Left ventricle myocardium superior (tissue), 1 donor: ENCODE results near the gene NAT10. TPM values are rescaled to one million over a fixed set of nuclear protein-coding genes. Genes with fewer than 3 reads are reported as not detected.
"Not testable (repeated sequence)": the region's sequence is repeated elsewhere in the genome, so short reads cannot be mapped to it uniquely, and the experiment has no call there.

Source experiments
- ATAC-seq: fragments of 200-7000 bp; cut with Tn5 transposase; one replicate; pipeline ENCODE4 v1.9.1; 2020; ENCODE audit warnings: mild to moderate bottlenecking, moderate library complexity
- DNase-seq: peaks from one replicate; pipeline ENCODE4 v3.0.0-alpha.2; 2020
- intact Hi-C: fragments of 100-400 bp; cut with micrococcal nuclease; formaldehyde crosslinking; loops from one replicate; pipeline ENCODE4 v1.11.0; 2022
- long read RNA-seq: library from polyadenylated mRNA; unstranded; transcript quantifications from one replicate; pipeline ENCODE4 v2.0.0, GENCODE V29; 2021
- total RNA-seq: library from RNA; stranded (reverse); fragmentation: NEBNext Ultra II Directional; extraction: Animal tissue kit (Norgen Biotek cat#: 25700); gene quantifications from one replicate; pipeline ENCODE4 v1.2.1, GENCODE V29; 2021
- donor health status: DM: no; HTN: yes; CAD: no; lungs with severe emphysema.

The NAT10 gene
- total RNA-seq: 19.2 TPM
- long read RNA-seq, full-length matches to known transcripts: 4 of 10 reads
- long read RNA-seq, partial matches to known transcripts: 6 of 10 reads
- long read RNA-seq, other reads (novel, unspliced or antisense): 0 of 10 reads

DNA sequence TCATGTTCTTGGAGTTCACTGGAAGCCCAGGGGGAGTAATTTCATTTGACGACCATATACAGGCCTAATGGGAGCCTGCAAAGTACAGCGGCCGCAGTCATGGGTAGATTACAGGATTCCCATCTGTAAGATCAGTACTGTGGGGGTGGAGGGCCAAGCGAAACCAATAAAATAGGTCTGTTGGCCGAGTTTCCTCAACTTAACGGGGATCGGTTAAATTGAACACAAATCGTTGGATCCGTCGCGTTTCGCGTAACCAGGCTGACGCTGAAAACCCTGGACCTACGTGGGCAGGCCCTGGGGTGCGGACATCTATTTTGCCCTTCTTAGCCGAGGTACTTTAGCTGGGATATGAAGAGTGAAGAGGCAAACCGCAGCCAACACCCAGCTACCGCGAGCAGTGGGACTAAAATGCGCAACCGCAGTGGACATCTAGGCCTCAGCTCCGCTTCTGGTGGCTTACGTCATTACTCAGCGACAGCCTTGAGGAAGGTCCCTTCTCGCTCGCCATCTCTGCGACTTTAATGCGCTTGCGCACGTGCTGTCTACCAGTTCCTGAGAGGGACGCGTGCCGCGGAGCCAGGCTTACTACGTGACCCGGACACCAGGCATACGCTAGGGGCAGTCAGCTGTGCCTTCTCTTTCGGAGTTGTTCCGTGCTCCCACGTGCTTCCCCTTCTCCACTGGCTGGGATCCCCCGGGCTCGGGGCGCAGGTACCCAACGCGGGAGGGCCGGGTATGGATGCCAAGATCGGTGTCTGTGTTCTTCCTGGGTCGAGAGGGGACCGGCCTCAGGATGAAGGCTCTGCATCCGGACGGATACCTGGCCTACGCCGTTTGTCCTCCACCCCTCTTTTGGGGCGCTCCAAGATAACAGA, at the start of gene NAT10:
TSS of gene NAT10 (plus strand) at position 551 of the 878 bp plus-strand sequence. CDS start 2,597 bp downstream, outside the sequence.
- intact Hi-C loops: no loop called here
- DNase-seq: peak; percentile 96
- peak; percentile 98 for ATAC-seq

DNA sequence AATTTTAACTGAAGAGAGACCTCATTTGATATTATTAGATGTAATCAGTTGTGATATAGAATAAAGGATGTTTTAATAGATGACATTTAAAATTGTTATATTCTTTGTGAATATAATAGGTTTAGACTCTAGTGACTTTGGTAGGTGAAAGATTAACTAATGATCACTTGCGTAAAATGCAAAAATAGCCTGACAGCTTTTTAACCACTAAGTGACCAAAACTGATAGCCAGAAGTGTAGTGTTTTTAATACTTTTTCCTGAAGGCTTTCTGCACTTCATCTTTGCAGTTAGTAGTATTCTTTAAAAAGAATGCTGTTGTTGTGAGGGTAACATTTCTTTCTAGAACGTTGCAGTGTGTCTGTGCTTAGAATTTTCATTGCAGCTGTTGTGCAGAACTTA, 48.8 kb upstream of the NAT10 start:
- no peak for DNase-seq
- ATAC-seq: no peak
- intact Hi-C loops: no loop called here

DNA sequence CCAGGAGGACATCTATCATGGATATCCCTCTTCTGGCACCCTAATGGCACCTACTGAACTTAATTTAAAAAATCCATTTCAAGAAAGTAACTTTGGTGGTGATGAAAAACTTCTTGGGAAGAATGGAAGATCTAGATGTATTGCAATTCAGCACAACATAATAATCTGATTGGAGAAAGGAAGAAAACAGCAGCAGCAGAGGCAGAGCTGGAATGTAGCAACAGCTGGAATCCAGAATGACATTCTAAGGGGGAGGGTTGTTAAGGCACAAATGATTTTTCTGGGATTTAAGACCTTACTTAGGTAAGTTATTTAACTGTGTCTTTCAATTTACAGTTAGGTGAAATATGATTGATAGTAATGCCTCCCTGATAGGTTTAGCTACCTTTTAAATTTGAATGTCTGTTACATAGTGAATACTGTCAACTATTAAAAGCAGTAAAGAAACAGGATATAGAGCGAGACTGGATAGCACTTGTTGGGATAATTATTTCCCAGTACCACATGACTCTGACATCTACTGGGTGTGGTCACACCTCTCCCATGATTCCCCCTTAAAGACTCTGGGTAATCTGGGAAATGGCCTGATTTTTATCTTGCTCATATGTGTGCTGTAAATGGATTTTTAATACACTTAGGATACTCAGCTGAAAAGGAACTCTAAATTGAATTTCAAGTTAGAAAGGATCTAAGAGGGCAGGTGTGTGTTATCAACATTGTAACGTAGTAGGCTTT, 42.2 kb upstream of the NAT10 start:
- intact Hi-C loops: no loop called here
- ATAC-seq (no peak), DNase-seq (no peak)

DNA sequence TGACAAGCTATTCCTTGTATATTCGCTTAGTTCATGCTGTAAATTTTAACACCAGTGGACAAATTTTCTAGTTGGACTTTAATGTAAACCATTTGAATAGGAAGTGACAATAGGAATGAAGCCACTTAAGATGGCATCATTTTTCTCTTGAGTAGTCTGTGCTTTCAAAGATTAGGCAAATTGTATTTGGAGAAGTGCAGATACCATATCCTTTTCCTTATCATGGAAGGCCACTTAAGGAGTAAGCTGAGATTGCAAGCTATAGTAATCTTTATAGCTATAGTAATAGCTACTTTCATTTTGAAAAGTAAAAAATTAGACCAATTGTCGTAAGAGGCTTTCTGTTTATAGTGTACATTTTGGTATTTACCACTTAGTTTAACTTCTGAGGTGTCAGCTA, 41.1 kb upstream of the NAT10 start:
- ATAC-seq: no peak
- intact Hi-C loops: no loop called here
- no peak for DNase-seq

DNA sequence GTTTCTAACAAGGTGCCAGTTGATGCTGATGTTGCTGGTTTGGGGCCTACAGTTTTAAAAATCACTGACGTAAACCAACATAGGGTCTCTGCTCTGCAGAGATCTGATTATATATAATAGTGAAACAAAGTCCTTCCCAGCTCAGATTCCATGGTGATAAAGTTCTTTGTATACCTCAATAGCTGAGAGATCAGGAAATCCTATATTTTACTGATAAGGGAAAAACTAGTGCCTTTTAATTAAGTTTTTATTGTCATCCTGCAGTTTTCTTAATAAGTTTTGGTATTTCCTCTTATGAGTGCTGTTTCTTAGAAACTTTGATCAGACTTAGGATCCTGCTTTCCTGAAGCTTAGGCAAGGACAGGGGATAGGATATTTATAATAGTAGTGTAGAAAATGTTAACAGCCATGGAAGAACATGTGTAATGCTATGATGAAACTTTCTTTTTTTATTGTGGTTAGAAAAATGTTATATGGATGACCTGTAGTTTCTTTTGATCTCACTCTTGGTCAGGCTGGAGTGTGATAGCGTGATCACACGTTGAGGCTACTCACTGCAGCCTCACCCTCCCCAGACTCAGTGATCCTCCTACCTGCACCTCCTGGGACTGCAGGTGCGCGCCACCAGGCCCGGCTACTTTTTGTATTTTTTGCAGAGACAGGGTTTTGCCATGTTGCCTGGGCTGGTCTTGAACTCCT, 39.8 kb upstream of the NAT10 start:
- ATAC-seq (no peak), DNase-seq (no peak)
- intact Hi-C loops: no loop called here

DNA sequence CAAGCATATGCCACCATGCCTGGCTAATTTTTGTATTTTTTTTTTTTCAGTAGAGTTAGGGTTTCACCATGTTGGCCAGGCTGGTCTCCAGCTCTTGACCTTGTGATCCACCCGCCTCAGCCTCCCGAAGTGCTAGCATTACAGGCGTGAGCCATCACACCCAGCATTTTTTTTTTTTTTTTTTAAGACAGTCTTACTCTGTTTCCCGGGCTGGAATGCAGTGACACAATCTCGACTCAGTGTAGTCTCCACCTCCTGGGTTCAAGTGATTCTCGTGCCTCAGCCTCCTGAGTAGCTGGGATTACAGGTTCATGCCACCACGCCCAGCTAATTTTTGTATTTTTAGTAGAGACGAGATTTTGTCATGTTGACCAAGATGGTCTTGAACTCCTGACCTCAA, 38.7 kb upstream of the NAT10 start:
- DNase-seq, ATAC-seq, intact Hi-C loops: not testable (repeated sequence)

DNA sequence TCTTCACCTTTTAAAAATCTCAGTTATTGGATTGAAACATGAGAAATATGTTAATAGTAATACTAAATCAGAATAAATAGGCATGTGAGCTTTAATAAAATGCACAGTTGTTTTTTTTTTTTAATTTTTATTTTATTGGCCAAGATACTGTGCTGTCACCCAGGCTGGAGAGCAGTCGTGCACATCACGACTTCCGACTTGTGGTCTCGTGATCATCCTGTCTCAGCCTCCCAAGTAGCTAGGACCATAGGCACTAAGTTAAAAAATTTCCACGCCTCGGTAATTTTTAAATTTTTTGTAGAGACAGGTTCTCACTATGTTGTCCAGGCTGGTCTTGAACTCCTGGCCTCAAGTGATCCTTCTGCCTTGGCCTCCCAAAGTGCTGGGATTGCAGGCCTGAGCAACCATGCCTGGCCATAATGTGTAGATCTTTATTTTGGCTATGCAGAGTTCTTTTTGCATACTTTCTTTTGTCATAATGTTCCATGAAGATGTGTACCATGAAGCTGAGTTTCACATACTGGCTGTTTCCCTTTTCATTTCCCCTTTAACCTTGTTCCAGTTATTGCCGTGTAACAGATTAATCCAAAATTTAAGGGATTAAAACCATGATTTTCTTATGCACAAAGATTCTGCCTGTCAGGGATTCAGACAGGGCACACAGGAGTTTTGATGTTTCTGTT, 37.9 kb upstream of the NAT10 start:
- no peak for DNase-seq
- intact Hi-C loops: no loop called here
- ATAC-seq: no peak

DNA sequence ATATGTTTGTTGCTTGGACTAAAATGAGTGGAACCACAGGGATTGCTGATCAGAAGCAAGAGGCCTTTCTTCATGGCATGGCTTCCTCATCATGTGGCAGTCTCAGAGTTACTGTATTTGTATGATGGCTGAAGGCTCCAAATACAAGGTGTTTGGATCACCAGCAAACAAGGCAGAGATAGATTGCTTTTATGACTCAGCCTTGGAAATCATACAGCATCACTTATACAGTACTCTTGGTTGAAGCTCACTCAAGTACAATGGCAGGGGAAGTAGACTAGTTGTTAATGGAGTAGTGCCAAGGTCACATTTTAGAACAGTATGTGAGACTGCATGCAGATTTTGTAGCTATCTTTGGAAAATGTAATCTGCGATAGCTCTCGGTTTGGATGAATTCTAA, 37.3 kb upstream of the NAT10 start:
- ATAC-seq (peak; percentile 90), DNase-seq (no peak)
- intact Hi-C loops: no loop called here

DNA sequence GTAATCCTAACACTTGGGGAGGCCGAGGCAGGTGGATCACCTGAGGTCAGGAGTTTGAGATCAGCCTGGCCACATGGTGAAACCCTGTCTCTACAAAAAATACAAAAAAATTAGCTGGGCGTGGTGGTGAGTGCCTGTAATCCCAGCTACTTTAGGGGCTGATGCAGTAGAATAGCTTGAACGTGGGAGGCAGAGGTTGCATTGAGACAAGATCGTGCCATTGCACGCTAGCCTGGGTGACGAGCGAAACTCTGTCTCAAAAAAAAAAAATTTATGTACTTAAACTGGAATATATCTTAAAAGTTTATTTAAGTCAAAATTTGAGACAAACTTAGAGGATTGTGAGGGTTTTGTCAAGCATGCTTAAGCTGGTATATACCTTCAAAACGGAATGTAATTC, 34.1 kb upstream of the NAT10 start:
- ATAC-seq, DNase-seq, intact Hi-C loops: not testable (repeated sequence)

DNA sequence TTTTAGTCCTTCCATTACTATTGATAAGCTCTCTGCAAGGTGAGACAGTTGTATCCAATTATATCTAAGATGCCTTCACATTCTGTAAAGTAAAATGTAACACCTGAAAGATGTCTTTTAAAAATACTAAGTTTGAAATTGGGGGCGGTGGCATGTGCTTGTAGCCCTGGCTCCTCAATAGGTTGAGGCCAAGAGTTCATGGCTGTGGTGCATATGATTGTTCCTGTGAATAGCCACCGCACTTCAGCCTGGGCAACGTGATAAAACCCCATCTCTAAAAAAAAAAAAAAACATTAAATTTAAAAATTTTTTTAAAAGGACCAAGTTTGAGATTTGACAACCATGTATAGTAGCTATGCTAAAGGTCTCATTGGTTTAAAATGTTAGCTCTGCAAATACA, 33.4 kb upstream of the NAT10 start:
- intact Hi-C loops: no loop called here
- ATAC-seq (no peak), DNase-seq (no peak)

DNA sequence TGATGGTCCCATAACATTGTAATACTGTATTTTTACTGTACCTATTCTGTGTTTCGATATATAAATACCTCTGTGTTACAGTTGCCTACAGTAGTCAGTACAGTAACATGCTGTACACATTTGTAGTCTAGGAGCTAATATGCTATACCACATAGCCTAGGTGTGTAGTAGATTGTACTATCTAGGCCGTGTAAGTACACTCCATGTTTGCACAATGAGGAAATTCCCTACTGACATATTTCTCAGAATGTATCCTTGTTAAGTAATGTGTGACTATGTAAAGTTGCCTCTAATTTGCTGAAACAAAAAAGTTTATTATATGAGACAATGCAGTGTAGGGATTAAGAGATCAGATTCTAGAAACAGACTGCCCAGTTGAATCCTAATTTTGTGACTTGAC, 32.6 kb upstream of the NAT10 start:
- intact Hi-C loops: no loop called here
- DNase-seq: no peak
- no peak for ATAC-seq

DNA sequence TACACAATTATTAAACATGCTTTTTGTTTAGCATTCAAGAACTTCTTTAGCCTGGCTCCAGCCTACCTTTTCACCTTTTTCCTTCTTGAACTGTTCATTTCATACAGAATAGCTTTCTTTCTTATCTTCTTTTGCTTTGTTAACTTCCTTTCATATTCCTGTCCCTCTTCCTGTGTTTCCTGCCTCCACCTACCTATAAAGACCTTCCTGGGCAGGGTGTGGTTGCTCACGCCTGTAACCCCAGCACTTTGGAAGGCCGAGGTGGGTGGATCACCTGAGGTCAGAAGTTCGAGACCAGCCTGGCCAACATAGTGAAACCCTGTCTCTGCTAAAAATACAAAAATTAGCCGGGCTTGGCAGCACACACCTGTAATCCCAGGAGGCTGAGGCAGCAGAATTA, 31.0 kb upstream of the NAT10 start:
- intact Hi-C loops: no loop called here
- DNase-seq (no peak), ATAC-seq (no peak)

DNA sequence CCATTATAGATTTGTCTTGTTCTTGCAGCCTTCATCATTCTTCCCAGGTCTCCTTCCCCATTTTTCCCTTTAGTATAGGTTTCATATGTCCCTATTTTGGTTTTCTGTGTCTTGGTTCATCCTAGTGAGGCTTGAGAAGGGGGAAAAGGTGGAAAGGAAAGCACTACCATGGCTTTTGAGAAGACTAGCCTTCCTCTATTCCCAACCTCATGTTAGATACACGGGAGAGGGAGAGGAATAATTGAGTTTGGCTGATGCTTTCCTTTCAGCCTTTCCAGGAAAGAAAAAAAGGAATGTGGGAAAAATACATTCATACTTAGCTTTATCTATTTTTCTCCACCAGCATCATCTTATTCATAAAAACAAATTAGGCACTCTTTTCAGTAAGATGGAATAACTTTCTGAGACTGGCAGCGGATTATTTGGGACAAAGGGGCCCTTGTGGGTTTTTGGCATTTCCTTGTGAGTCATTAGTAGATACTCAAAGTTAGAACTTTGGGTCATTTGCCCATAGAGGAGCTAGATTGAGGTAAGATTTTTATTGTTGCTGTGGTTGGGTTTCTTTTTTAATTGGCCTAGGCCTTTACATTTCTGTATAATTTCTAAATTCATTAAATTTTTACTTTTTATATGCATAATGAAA, 30.1 kb upstream of the NAT10 start:
- no peak for ATAC-seq
- intact Hi-C loops: no loop called here

DNA sequence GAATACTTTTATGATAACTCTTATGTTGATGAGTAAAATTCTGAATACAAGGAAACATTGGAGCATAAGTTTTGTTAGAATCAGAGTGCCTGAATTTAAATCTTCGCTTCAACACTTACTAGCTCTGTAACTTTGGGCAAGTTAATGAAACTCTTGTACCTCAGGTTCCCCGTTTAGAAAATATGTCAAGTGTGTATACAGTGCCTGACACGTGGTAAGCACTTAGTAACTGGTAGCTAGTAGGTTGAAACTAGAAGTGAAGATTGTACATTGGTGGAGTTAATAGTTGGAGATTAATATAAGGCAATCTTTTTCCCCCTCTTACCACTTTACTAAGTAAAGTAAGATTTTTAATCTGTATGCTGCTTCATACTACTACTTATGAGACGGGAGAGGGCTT, 24.8 kb upstream of the NAT10 start:
- DNase-seq: no peak
- intact Hi-C loops: no loop called here
- ATAC-seq: no peak

More for the DNA sequence above, 30.1 kb upstream of the NAT10 start:
- DNase-seq: no peak

DNA sequence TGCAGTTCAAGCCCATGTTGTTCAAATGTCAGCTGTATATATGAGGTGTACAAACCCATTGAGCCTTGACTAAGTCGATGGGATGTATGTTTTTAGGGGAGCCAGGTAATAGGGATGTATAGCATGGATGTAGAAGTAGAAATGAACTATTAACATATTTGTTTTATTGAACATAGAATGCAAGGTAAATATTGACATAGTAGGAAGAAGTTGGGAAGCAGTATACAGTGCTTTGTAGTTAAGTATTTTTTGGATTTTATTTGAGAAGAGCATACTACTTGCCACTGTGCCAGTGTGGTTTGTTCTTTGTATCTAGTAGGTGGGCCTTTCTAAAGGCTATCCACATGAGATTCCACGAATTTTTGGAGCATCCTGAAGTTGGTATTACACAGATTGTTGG, 20.8 kb upstream of the NAT10 start:
- DNase-seq (no peak), ATAC-seq (no peak)
- intact Hi-C loops: no loop called here

DNA sequence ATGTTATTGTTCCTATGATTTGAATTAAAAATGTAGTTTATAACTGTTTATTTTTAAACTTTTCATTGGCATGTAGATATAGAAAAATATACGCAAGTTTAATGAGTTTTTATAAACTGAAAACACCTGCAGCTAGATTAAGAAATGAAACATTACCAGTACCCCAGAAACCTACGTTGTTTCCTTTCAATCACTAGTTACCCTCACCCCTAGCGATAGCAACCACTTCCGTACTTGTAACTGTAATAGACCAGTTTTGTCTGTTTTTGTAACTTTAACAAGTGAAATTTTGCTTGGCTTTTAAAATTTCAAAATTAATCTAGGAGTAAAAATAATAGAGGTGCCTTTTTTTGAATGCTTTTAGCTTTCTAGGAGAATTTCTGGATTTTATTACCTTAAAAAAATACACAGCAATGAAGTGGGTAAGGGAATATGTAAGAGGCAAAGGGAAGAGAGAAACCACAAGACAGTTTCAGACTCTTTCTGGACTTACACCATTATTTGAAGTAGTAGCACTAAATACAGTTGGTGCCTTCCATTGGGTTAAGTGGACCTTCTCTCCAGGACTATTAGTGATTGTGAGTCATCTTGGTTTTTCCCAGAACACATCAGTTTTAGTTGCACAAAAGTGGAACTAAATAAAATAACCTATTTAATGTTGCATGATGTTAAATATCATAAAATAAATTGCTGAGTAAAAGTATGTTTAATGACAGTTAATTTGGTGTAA, 18.7 kb upstream of the NAT10 start:
- intact Hi-C loops: no loop called here
- DNase-seq: no peak
- ATAC-seq: no peak

DNA sequence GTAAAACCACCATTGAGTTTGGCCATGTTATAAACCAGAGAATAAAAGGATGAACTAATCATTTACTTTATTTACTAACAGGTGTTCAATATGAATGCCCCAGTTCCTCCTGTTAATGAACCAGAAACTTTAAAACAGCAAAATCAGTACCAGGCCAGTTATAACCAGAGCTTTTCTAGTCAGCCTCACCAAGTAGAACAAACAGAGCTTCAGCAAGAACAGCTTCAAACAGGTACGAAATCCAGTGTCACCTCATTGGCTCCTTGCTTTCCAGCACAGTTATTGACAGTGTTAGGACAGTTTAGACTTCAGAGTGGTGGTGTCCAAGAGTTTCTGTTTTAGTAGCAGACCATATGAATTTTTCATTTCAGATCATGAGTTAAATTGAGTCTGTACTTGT, 13.6 kb upstream of the NAT10 start:
- intact Hi-C loops: no loop called here
- DNase-seq (no peak), ATAC-seq (no peak)

DNA sequence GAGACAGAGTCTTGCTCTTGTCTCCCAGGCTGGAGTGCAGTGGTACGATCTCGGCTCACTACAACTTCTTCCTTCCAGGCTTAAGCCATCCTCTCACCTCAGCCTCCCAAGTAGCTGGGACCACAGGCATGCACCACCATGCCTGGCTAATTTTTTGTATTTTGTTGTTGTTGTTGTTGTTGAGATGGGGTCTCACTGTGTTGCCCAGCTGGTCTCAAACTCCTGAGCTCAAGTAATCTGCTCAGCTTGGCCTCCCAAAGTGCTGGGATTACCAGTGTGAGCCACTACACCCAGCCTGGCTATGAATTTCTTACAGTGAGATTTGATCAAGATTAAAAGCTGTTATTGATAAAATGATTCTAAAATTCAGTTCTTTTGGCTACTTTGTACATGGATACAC, 10.5 kb upstream of the NAT10 start:
- DNase-seq, ATAC-seq, intact Hi-C loops: not testable (repeated sequence)
